ENCODE data around the gene UNG.

DNA sequence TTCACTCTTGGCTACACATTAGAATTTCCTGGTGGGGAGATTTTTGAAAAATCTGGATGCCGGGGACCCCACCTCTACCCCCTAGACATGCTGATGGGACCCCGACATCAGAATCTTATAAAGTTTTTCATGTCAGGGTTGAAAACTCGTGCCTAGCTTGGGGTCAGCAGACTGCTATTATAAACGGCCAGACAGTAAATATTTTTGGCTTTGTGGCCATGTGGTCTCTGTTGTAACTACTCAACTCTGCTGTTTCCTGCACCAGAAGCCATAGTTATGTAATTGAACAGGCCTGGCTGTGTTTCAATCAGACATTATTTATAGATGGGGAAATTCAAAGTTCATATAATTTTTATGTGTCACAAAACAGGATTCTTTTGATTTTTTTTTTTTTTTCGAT, 60.6 kb downstream of the UNG start:
- TF ChIP-seq CTCF (IDR thresholded peaks at IDR 0.05) (no peak), EZH2 (IDR thresholded peaks at IDR 0.05; ENCODE audit: borderline replicate concordance, insufficient read depth, low read depth, low read length, poor library complexity, severe bottlenecking) (no peak)
